Stimulated activated naive CD8-positive, alpha-beta T cell treated with anti-CD3 and anti-CD28 coated beads, Interleukin-15, Interleukin-2, amounts not matched to agents 100 ng/mL and 50 ng/mL, for 24 hours (primary cell): Measurements from ENCODE around the gene RPS15A.
"Not testable (repeated sequence)": the region's sequence is repeated elsewhere in the genome, so short reads cannot be mapped to it uniquely, and the experiment has no call there.

Experiments used
- H3K27ac Mint-ChIP-seq: one replicate; pipeline ENCODE4 v1.8.0; 2021; ENCODE audit warnings: mild to moderate bottlenecking, mixed read lengths
- H3K27me3 Mint-ChIP-seq: one replicate; pipeline ENCODE4 v1.8.0; 2021; ENCODE audit warnings: mixed read lengths
- H3K36me3 Mint-ChIP-seq: one replicate; pipeline ENCODE4 v1.8.0; 2021; ENCODE audit warnings: low read depth, mixed read lengths
- H3K4me1 Mint-ChIP-seq: one replicate; pipeline ENCODE4 v1.8.0; 2021; ENCODE audit warnings: low read depth, mixed read lengths
- H3K4me3 Mint-ChIP-seq: one replicate; pipeline ENCODE4 v1.8.0; 2021; ENCODE audit warnings: mild to moderate bottlenecking, mixed read lengths
- H3K9me3 Mint-ChIP-seq: one replicate; pipeline ENCODE4 v1.8.0; 2021; ENCODE audit warnings: mixed read lengths

RPS15A gene

DNA sequence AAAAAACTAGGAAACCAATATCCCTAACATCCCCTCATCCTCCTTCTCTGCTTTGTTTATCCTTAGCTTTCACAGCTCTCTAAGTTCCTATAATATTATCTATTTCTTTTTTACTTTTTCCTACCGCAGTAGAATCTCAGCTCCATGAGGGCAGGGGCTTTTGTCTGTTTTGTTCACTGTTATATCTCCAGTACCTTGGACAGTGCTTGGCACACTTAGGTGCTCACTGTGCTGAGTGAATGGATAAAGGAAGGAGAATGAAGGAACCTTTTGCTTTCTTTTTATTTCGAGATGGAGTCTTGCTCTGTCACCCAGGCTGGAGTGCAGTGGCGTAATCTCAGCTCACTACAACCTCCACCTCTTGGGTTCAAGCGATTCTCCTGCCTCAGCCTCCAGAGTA is 51.4 kb downstream of the RPS15A start:
- H3K27ac Mint-ChIP-seq, H3K9me3 Mint-ChIP-seq, H3K4me1 Mint-ChIP-seq, H3K36me3 Mint-ChIP-seq, H3K4me3 Mint-ChIP-seq, H3K27me3 Mint-ChIP-seq: not testable (repeated sequence)

DNA sequence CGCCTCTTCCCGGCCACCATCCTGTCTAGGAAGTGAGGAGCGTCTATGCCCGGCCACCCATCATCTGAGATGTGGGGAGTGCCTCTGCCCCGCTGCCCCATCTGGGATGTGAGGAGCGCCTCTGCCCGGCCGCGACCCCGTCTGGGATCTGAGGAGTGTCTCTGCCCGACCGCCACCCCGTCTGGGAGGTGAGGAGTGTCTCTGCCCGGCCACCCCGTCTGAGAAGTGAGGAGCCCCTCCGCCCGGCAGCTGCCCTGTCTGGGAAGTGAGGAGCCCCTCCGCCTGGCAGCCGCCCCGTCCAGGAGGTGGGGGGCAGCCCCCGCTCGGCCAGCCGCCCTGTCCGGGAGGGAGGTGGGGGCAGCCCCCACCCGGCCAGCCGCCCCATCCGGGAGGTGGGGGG is 55.9 kb downstream of the RPS15A start:
- not testable (repeated sequence) for H3K4me1 Mint-ChIP-seq, H3K36me3 Mint-ChIP-seq, H3K27ac Mint-ChIP-seq

More for the DNA sequence above, 55.9 kb downstream of the RPS15A start:
- H3K4me3 Mint-ChIP-seq, H3K27me3 Mint-ChIP-seq, H3K9me3 Mint-ChIP-seq: not testable (repeated sequence)
